ENCODE results near the gene PEX5L.

The PEX5L gene

GRCh38 chr3:179935710-179936109 lies 101.0 kb downstream of the PEX5L start:
- H2AFZ ChIP-seq (ENCODE audit: low read length): no peak overlapping the region
- no peak overlapping the region for H3K4me3 ChIP-seq (ENCODE audit: low read length)
- H3K4me2 ChIP-seq (ENCODE audit: low read depth, low read length): no peak overlapping the region
- no peaks in the 10 kb centered on the region for H3K36me3 ChIP-seq (replicated peaks; ENCODE audit: insufficient read depth, low read length)
- H3K9ac ChIP-seq (ENCODE audit: low read length): no peak overlapping the region
- no peaks in the 10 kb centered on the region for H3K4me1 ChIP-seq (ENCODE audit: low read length)
- H3K27me3 ChIP-seq (replicated peaks; ENCODE audit: insufficient read depth, low read length): no peaks in the 10 kb centered on the region
- no peaks in the 10 kb centered on the region for H3K79me2 ChIP-seq (ENCODE audit: low read length)
- H4K20me1 ChIP-seq (ENCODE audit: insufficient read depth, low read length): no peaks in the 10 kb centered on the region
- no peaks in the 10 kb centered on the region for H3F3A ChIP-seq (ENCODE audit: insufficient read depth, low read length)
- DNase-seq: no peak
- H3K9me2 ChIP-seq (replicated peaks; ENCODE audit: insufficient read depth, low read length): no peaks in the 10 kb centered on the region
- TF ChIP-seq EZH2 (optimal IDR thresholded peaks at IDR 0.05; ENCODE audit: low read depth, low read length) (no peak), CTCF (IDR thresholded peaks at IDR 0.05; ENCODE audit: low read length) (no peak), EZH2phosphoT487 (IDR thresholded peaks at IDR 0.05; ENCODE audit: low read length) (no peak)
- H3K9me3 ChIP-seq (replicated peaks; ENCODE audit: insufficient read depth, low read length): no peaks in the 10 kb centered on the region
- H3K27ac ChIP-seq (ENCODE audit: low read length): no peak overlapping the region

GRCh38 chr3:179933914-179934313 lies 102.8 kb downstream of the PEX5L start:
- H2AFZ ChIP-seq (ENCODE audit: low read length): no peak overlapping the region
- H3F3A ChIP-seq (ENCODE audit: insufficient read depth, low read length): no peaks in the 10 kb centered on the region
- H4K20me1 ChIP-seq (ENCODE audit: insufficient read depth, low read length): no peaks in the 10 kb centered on the region
- no peak overlapping the region for H3K27ac ChIP-seq (ENCODE audit: low read length)
- H3K27me3 ChIP-seq (replicated peaks; ENCODE audit: insufficient read depth, low read length): no peaks in the 10 kb centered on the region
- H3K9ac ChIP-seq (ENCODE audit: low read length): no peak overlapping the region
- H3K9me3 ChIP-seq (replicated peaks; ENCODE audit: insufficient read depth, low read length): no peaks in the 10 kb centered on the region
- H3K36me3 ChIP-seq (replicated peaks; ENCODE audit: insufficient read depth, low read length): no peaks in the 10 kb centered on the region
- H3K4me1 ChIP-seq (ENCODE audit: low read length): no peaks in the 10 kb centered on the region
- no peak overlapping the region for H3K4me2 ChIP-seq (ENCODE audit: low read depth, low read length)
- TF ChIP-seq EZH2 (optimal IDR thresholded peaks at IDR 0.05; ENCODE audit: low read depth, low read length) (no peak), EZH2phosphoT487 (IDR thresholded peaks at IDR 0.05; ENCODE audit: low read length) (no peak), CTCF (IDR thresholded peaks at IDR 0.05; ENCODE audit: low read length) (no peak)
- no peaks in the 10 kb centered on the region for H3K79me2 ChIP-seq (ENCODE audit: low read length)
- DNase-seq: no peak
- H3K9me2 ChIP-seq (replicated peaks; ENCODE audit: insufficient read depth, low read length): no peaks in the 10 kb centered on the region
- H3K4me3 ChIP-seq (ENCODE audit: low read length): no peak overlapping the region

GRCh38 chr3:179933080-179933479 lies 103.7 kb downstream of the PEX5L start:
- Histone ChIP-seq H3K27ac (ENCODE audit: low read length) (no peak overlapping the region), H2AFZ (ENCODE audit: low read length) (no peak overlapping the region), H3F3A (ENCODE audit: insufficient read depth, low read length) (no peaks in the 10 kb centered on the region), H3K4me2 (ENCODE audit: low read depth, low read length) (no peak overlapping the region), H4K20me1 (ENCODE audit: insufficient read depth, low read length) (no peaks in the 10 kb centered on the region), H3K4me3 (ENCODE audit: low read length) (no peak overlapping the region), H3K79me2 (ENCODE audit: low read length) (no peaks in the 10 kb centered on the region), H3K9me3 (replicated peaks; ENCODE audit: insufficient read depth, low read length) (no peaks in the 10 kb centered on the region), H3K27me3 (replicated peaks; ENCODE audit: insufficient read depth, low read length) (no peaks in the 10 kb centered on the region), H3K9me2 (replicated peaks; ENCODE audit: insufficient read depth, low read length) (no peaks in the 10 kb centered on the region), H3K36me3 (replicated peaks; ENCODE audit: insufficient read depth, low read length) (no peaks in the 10 kb centered on the region), H3K4me1 (ENCODE audit: low read length) (no peaks in the 10 kb centered on the region), H3K9ac (ENCODE audit: low read length) (no peak overlapping the region)
- TF ChIP-seq EZH2 (optimal IDR thresholded peaks at IDR 0.05; ENCODE audit: low read depth, low read length) (no peak), CTCF (IDR thresholded peaks at IDR 0.05; ENCODE audit: low read length) (no peak), EZH2phosphoT487 (IDR thresholded peaks at IDR 0.05; ENCODE audit: low read length) (no peak)
- no peak for DNase-seq

Measured in MM.1S (cell line).